HEK293 (cell line): ENCODE data around the gene QSOX1.

Source experiments
- CTCF ChIA-PET: fragments of 350-600 bp; formaldehyde crosslinking; extraction: SDS; loops from one replicate; lab custom pipeline; 2021; ENCODE audit warnings: antibody characterized with exemption; lab: Yijun Ruan, JAX
- POLR2A ChIA-PET: fragments of 300-600 bp; formaldehyde crosslinking; extraction: SDS; loops from one replicate; lab custom pipeline; 2020; ENCODE audit warnings: antibody characterized with exemption, inconsistent platforms; lab: Yijun Ruan, JAX
- H3K27ac ChIP-seq: fragments of 200-500 bp; sonication (Bioruptor generic); 2 replicates; pipeline ENCODE4 v1.5.1; 2014; ENCODE audit warnings: low read depth, low read length, control low read depth, inconsistent platforms; ENCODE audit errors: extremely low read depth
- H3K36me3 ChIP-seq, 2 experiments: fragments of 200-500 bp in 1 of 2; sonication (Bioruptor generic) in 1 of 2; 1 replicate in 1 of 2; 2 replicates in 1 of 2; pipeline ENCODE4 v1.5.1; 2014 to 2017; ENCODE audit warnings: inconsistent platforms in 2 of 2, low read length in 2 of 2; ENCODE audit not compliant: control insufficient read depth in 2 of 2, insufficient read depth in 1 of 2
- H3K4me1 ChIP-seq: fragments of 200-500 bp; sonication (Bioruptor generic); 2 replicates; pipeline ENCODE4 v1.5.1; 2014; ENCODE audit warnings: mild to moderate bottlenecking, low read length, inconsistent platforms; ENCODE audit not compliant: control insufficient read depth, insufficient read depth
- H3K4me3 ChIP-seq: 2 replicates; pipeline ENCODE4 v1.5.1; 2011; ENCODE audit warnings: low read depth, mild to moderate bottlenecking, control low read depth, low read length, moderate library complexity
- H3K9me3 ChIP-seq: fragments of 200-500 bp; sonication (Bioruptor generic); 2 replicates; pipeline ENCODE4 v1.5.1; 2014; ENCODE audit warnings: low read depth, low read length, inconsistent platforms; ENCODE audit not compliant: control insufficient read depth, insufficient read depth
- FEZF1 ChIP-seq: fragments of 450-650 bp; formaldehyde crosslinking; IDR thresholded peaks from 2 replicates; pipeline ENCODE4 v1.5.1; 2016; ENCODE audit warnings: missing biosample characterization, missing genetic modification characterization
- MZF1 ChIP-seq: fragments of 450-650 bp; formaldehyde crosslinking; IDR thresholded peaks from 2 replicates; pipeline ENCODE4 v1.5.1; 2017; ENCODE audit warnings: missing biosample characterization, missing genetic modification characterization, borderline replicate concordance
- PBX3 ChIP-seq: sonication (generic); formaldehyde crosslinking; IDR thresholded peaks from 2 replicates; pipeline ENCODE4 v1.8.1; 2022; ENCODE audit warnings: mild to moderate bottlenecking, moderate library complexity, missing genetic modification reagents
- SP7 ChIP-seq: fragments of 450-650 bp; formaldehyde crosslinking; IDR thresholded peaks from 2 replicates; pipeline ENCODE4 v1.5.1; 2016; ENCODE audit warnings: missing biosample characterization, missing genetic modification characterization
- YY1 ChIP-seq: fragments of 450-650 bp; formaldehyde crosslinking; IDR thresholded peaks from 2 replicates; pipeline ENCODE4 v1.5.1; 2018; ENCODE audit warnings: missing biosample characterization, missing genetic modification characterization
- ZBTB11 ChIP-seq: fragments of 450-650 bp; formaldehyde crosslinking; conservative IDR thresholded peaks from 2 replicates; pipeline ENCODE4 v1.5.1; 2016; ENCODE audit warnings: low read depth, missing biosample characterization, missing genetic modification characterization
- ZBTB8A ChIP-seq: fragments of 450-650 bp; formaldehyde crosslinking; IDR thresholded peaks from 2 replicates; pipeline ENCODE4 v1.5.1; 2016; ENCODE audit warnings: missing biosample characterization, missing genetic modification characterization
- ZNF10 ChIP-seq: fragments of 450-650 bp; formaldehyde crosslinking; IDR thresholded peaks from 2 replicates; pipeline ENCODE4 v1.5.1; 2017; ENCODE audit warnings: missing biosample characterization, missing genetic modification characterization
- ZNF169 ChIP-seq: fragments of 450-650 bp; formaldehyde crosslinking; IDR thresholded peaks from 2 replicates; pipeline ENCODE4 v1.5.1; 2016; ENCODE audit warnings: missing biosample characterization, missing genetic modification characterization
- ZNF202 ChIP-seq: fragments of 450-650 bp; formaldehyde crosslinking; IDR thresholded peaks from 2 replicates; pipeline ENCODE4 v1.5.1; 2016; ENCODE audit warnings: missing biosample characterization, missing genetic modification characterization, borderline replicate concordance
- ZNF335 ChIP-seq: fragments of 450-650 bp; formaldehyde crosslinking; conservative IDR thresholded peaks from 2 replicates; pipeline ENCODE4 v1.5.1; 2016; ENCODE audit warnings: missing biosample characterization, missing genetic modification characterization
- ZNF354C ChIP-seq: fragments of 450-650 bp; formaldehyde crosslinking; IDR thresholded peaks from 2 replicates; pipeline ENCODE4 v1.5.1; 2016; ENCODE audit warnings: missing biosample characterization, missing genetic modification characterization, low read depth, borderline replicate concordance
- ZNF416 ChIP-seq: fragments of 450-650 bp; formaldehyde crosslinking; IDR thresholded peaks from 2 replicates; pipeline ENCODE4 v1.5.1; 2016; ENCODE audit warnings: missing biosample characterization, missing genetic modification characterization
- ZNF423 ChIP-seq: fragments of 450-650 bp; formaldehyde crosslinking; IDR thresholded peaks from 2 replicates; pipeline ENCODE4 v1.5.1; 2016; ENCODE audit warnings: missing biosample characterization, missing genetic modification characterization
- ZNF473 ChIP-seq: fragments of 450-650 bp; formaldehyde crosslinking; IDR thresholded peaks from 2 replicates; pipeline ENCODE4 v1.5.1; 2017; ENCODE audit warnings: missing biosample characterization, missing genetic modification characterization
- ZNF514 ChIP-seq: fragments of 450-650 bp; formaldehyde crosslinking; IDR thresholded peaks from 2 replicates; pipeline ENCODE4 v1.5.1; 2016; ENCODE audit warnings: missing biosample characterization, missing genetic modification characterization
- ZNF555 ChIP-seq: fragments of 450-650 bp; formaldehyde crosslinking; conservative IDR thresholded peaks from 2 replicates; pipeline ENCODE4 v1.5.1; 2017; ENCODE audit warnings: missing biosample characterization, mild to moderate bottlenecking, missing genetic modification characterization, inconsistent platforms
- ZNF558 ChIP-seq: fragments of 450-650 bp; formaldehyde crosslinking; IDR thresholded peaks from 2 replicates; pipeline ENCODE4 v1.5.1; 2016; ENCODE audit warnings: missing biosample characterization, missing genetic modification characterization
- ZNF654 ChIP-seq: fragments of 450-650 bp; formaldehyde crosslinking; IDR thresholded peaks from 2 replicates; pipeline ENCODE4 v1.5.1; 2016; ENCODE audit warnings: low read depth, missing biosample characterization, missing genetic modification characterization
- ZNF660 ChIP-seq: fragments of 450-650 bp; IDR thresholded peaks from 2 replicates; pipeline ENCODE4 v1.5.1; 2018; ENCODE audit warnings: missing biosample characterization, mild to moderate bottlenecking, missing genetic modification characterization
- ZNF664 ChIP-seq: fragments of 450-650 bp; formaldehyde crosslinking; IDR thresholded peaks from 2 replicates; pipeline ENCODE4 v1.5.1; 2016; ENCODE audit warnings: missing biosample characterization, missing genetic modification characterization
- ZSCAN16 ChIP-seq: fragments of 450-650 bp; formaldehyde crosslinking; IDR thresholded peaks from 2 replicates; pipeline ENCODE4 v1.5.1; 2016; ENCODE audit warnings: missing biosample characterization, missing genetic modification characterization
- TF ChIP-seq, protein P1 (sequence below): fragments of 450-650 bp; formaldehyde crosslinking; IDR thresholded peaks from 2 replicates; pipeline ENCODE4 v1.5.1; 2016; ENCODE audit warnings: missing biosample characterization, missing genetic modification characterization

The QSOX1 gene

DNA sequence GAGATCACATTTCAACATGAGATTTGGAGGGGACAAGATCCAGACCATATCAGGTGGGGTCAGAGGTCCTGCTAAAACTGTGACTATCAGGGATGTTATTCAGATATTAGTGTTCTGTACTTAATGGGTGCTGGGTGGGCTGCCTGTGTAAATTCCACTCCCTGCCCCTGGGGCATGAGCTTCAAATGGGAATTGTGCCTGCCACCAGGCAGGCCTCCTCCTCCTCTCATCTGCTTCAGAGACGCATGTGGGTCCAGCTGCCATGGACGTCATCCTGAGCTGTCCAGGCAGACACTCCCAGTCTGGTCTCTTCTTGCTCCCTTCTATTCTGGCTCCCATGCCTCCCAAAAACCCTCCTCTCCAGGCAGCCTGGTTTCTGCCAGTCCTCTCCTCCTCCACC is 10.4 kb downstream of the QSOX1 start:
- ChIA-PET POLR2A (interaction anchor here (1.4 kb wide), 1 partner anchor 11 kb away, joined by 3 read pairs; the partner anchor contains the start of gene QSOX1), CTCF (interaction anchor here (0.6 to 8.3 kb wide), 3 partner anchors 14 to 317 kb away, joined by 3 to 77 read pairs (median 5); no protein-coding TSS in a partner anchor)

GRCh38 chr1:180165509-180166435 is 11.1 kb downstream of the QSOX1 start:
- H3K9me3 ChIP-seq = no peaks in the 10 kb centered on the region
- no peak overlapping the region for H3K4me3 ChIP-seq
- H3K27ac ChIP-seq = no peak overlapping the region
- ChIA-PET CTCF (interaction anchor here (0.6 to 8.3 kb wide), 6 partner anchors 9 to 351 kb away, joined by 3 to 77 read pairs (median 10); partner anchors contain the start of gene QSOX1), POLR2A (interaction anchor here (5.1 kb wide), 1 partner anchor 11 kb away, joined by 27 read pairs; the partner anchor contains the start of gene QSOX1)
- H3K36me3 ChIP-seq = no peaks in the 10 kb centered on the region
- peaks cover 11% of the 10 kb centered on the region for H3K4me1 ChIP-seq
- TF ChIP-seq SP7 = no peak
- no peak for TF ChIP-seq ZNF10 (tag by site-specific recombination)
- no peak for TF ChIP-seq ZBTB8A
- no peak for TF ChIP-seq MZF1 (tag by site-specific recombination)
- TF ChIP-seq ZNF202 = no peak
- TF ChIP-seq ZNF654 (tag by site-specific recombination) = no peak
- TF ChIP-seq ZNF555 (tag by site-specific recombination) = no peak
- no peak for TF ChIP-seq YY1 (tag by site-specific recombination)

More for the DNA sequence above, 10.4 kb downstream of the QSOX1 start:
- no peak overlapping the region for H3K27ac ChIP-seq
- H3K9me3 ChIP-seq = no peaks in the 10 kb centered on the region
- peaks cover 11% of the 10 kb centered on the region for H3K4me1 ChIP-seq
- TF ChIP-seq ZNF558 (tag by site-specific recombination) (no peak), ZNF660 (tag by site-specific recombination) (no peak), ZNF416 (no peak), ZNF473 (tag by site-specific recombination) (no peak), ZNF169 (tag by site-specific recombination) (no peak), ZNF664 (tag by site-specific recombination) (no peak), ZNF202 (no peak), ZNF335 (tag by site-specific recombination) (no peak), ZNF514 (tag by site-specific recombination) (no peak), PBX3 (CRISPR knock-in tag) (no peak), ZSCAN16 (tag by site-specific recombination) (no peak), ZNF423 (tag by site-specific recombination) (no peak), FEZF1 (tag by site-specific recombination) (no peak), ZBTB11 (tag by site-specific recombination) (no peak), ZNF354C (tag by site-specific recombination) (no peak)
- TF ChIP-seq, protein P1, sequence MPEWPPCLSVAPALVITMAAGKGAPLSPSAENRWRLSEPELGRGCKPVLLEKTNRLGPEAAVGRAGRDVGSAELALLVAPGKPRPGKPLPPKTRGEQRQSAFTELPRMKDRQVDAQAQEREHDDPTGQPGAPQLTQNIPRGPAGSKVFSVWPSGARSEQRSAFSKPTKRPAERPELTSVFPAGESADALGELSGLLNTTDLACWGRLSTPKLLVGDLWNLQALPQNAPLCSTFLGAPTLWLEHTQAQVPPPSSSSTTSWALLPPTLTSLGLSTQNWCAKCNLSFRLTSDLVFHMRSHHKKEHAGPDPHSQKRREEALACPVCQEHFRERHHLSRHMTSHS (tag by site-specific recombination) = no peak
- no peaks in the 10 kb centered on the region for H3K36me3 ChIP-seq
- H3K4me3 ChIP-seq = no peak overlapping the region
